ENCODE results near the gene STUM. TPM values are rescaled to one million over a fixed set of nuclear protein-coding genes. Genes with fewer than 3 reads are reported as not detected.

Gene STUM
- total and polyA plus RNA-seq, 2 of the 8 experiments (the other 6 are each of a cell fraction or from before 2014, with no cell fraction given) = 0.76 to 1.2 TPM

DNA sequence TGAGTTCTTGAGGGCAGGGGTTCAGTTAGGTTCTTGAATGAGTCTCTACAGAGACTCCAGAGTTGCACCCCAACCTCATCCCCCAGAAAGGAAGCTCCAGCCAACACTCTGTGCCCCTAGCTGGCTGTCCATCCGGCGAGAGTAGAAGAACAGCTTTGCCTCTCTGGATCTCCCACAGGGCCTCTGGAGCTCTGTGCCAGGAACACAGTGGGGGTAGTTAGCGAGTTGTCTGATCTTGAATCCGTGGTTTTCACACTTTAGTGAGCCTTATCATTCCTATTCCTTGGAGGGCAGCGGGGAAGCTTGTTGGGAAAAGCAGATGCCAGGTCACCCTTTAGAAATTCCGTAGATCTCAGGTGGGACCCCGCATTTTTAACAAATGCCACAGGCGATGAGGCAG lies 45.0 kb downstream of the STUM start:
- Histone ChIP-seq H2BK20ac (ENCODE audit: low read length) (no peak overlapping the region), H3K27me3 (replicated peaks in 1 of 4; ENCODE audit: control insufficient read depth in 3 of 4, extremely low read depth in 1 of 4, insufficient read depth in 3 of 4, low read length in 3 of 4) (no peaks in the 10 kb centered on the region), H3K4ac (replicated peaks; ENCODE audit: insufficient read length, low read depth, low read length) (no peak overlapping the region), H3K4me2 (ENCODE audit: insufficient read depth in 1 of 2, low read depth in 2 of 2, low read length in 2 of 2) (no peak overlapping the region), H2BK120ac (replicated peaks; ENCODE audit: low read depth, low read length) (no peak overlapping the region), H4K91ac (replicated peaks; ENCODE audit: insufficient read length, low read length) (no peak overlapping the region), H3K18ac (ENCODE audit: extremely low read depth, low read length) (no peak overlapping the region), H3K79me2 (ENCODE audit: control insufficient read depth in 1 of 2, insufficient read depth in 2 of 2, low read length in 2 of 2) (no peaks in the 10 kb centered on the region), H3K23me2 (ENCODE audit: low read depth, low read length) (0 out of 2 replicates have a peak, but pooled peaks cover 2% of the 10 kb centered on the region), H2BK15ac (ENCODE audit: low read length) (no peak overlapping the region), H3K14ac (ENCODE audit: insufficient read length) (no peak overlapping the region), H4K5ac (ENCODE audit: insufficient read length, low read depth, low read length) (no peak overlapping the region), H3K23ac (ENCODE audit: insufficient read length) (no peak overlapping the region), H3K27ac (ENCODE audit: low read depth, low read length) (no peak overlapping the region), H2BK5ac (ENCODE audit: low read depth, low read length) (no peak overlapping the region), H3K79me1 (ENCODE audit: low read depth, low read length) (no peaks in the 10 kb centered on the region), H2AK5ac (ENCODE audit: low read depth, low read length) (no peak overlapping the region), H3K4me1 (replicated peaks in 1 of 4; ENCODE audit: control insufficient read depth in 3 of 4, insufficient read depth in 4 of 4, low read length in 3 of 4) (peaks cover 0 to 7% (median 0%) of the 10 kb centered on the region in 4 experiments; a peak in 3 of 7 replicates), H2AFZ (ENCODE audit: low read length) (no peak overlapping the region), H3K36me3 (ENCODE audit: control insufficient read depth in 2 of 4, insufficient read depth in 4 of 4, low read length in 3 of 4) (no peaks in the 10 kb centered on the region), H3K9ac (replicated peaks in 1 of 4; ENCODE audit: extremely low read depth in 1 of 4, low read depth in 3 of 4, low read length in 3 of 4) (no peak overlapping the region), H4K8ac (ENCODE audit: extremely low read depth, insufficient read depth, low read length) (no peak overlapping the region), H4K20me1 (replicated peaks in 1 of 2; ENCODE audit: control insufficient read depth in 1 of 2, insufficient read depth in 2 of 2, low read length in 2 of 2) (no peaks in the 10 kb centered on the region), H3K56ac (replicated peaks; ENCODE audit: insufficient read length, low read depth, low read length) (no peak overlapping the region), H3K4me3 (ENCODE audit: extremely low read depth in 1 of 4, insufficient read depth in 2 of 4, low read depth in 3 of 4, low read length in 4 of 4) (no peak overlapping the region), H3K9me3 (ENCODE audit: insufficient read depth in 2 of 2, low read depth in 1 of 2, low read length in 1 of 2) (peaks cover 0 to 3% of the 10 kb centered on the region in 2 experiments; a peak in 1 of 4 replicates), H2BK12ac (ENCODE audit: low read depth, low read length) (no peak overlapping the region)
- 94% methylated on average over 8 of the region's 8 CpGs; no CpG with 5 or more reads in 1 of the 2 experiments for WGBS, 2 experiments (ENCODE audit: extremely low coverage in 1 of 2, insufficient coverage in 1 of 2, insufficient read length in 1 of 2, insufficient replicate concordance in 2 of 2, low coverage in 1 of 2, low lambda C conversion rate in 2 of 2, missing lambda C conversion rate in 1 of 2)
- TF ChIP-seq RBBP5 (IDR thresholded peaks at IDR 0.05; ENCODE audit: borderline replicate concordance, low read depth, low read length) (no peak), GTF2F1 (IDR thresholded peaks at IDR 0.05; ENCODE audit: borderline replicate concordance, low read depth, low read length) (no peak), TEAD4 (IDR thresholded peaks at IDR 0.05; ENCODE audit: low read depth, low read length) (no peak), BRCA1 (IDR thresholded peaks at IDR 0.05; ENCODE audit: low read depth, low read length) (no peak), EP300 (IDR thresholded peaks at IDR 0.05; ENCODE audit: borderline replicate concordance in 1 of 2, low read depth in 2 of 2, low read length in 2 of 2) (no peak), NRF1 (IDR thresholded peaks at IDR 0.05; ENCODE audit: low read depth, low read length) (no peak), SRF (IDR thresholded peaks at IDR 0.05; ENCODE audit: low read depth, low read length) (no peak), KDM1A (IDR thresholded peaks at IDR 0.05; ENCODE audit: borderline replicate concordance, low read length) (no peak), SP2 (IDR thresholded peaks at IDR 0.05; ENCODE audit: low read length) (no peak)
- TF ChIP-seq, protein P1, sequence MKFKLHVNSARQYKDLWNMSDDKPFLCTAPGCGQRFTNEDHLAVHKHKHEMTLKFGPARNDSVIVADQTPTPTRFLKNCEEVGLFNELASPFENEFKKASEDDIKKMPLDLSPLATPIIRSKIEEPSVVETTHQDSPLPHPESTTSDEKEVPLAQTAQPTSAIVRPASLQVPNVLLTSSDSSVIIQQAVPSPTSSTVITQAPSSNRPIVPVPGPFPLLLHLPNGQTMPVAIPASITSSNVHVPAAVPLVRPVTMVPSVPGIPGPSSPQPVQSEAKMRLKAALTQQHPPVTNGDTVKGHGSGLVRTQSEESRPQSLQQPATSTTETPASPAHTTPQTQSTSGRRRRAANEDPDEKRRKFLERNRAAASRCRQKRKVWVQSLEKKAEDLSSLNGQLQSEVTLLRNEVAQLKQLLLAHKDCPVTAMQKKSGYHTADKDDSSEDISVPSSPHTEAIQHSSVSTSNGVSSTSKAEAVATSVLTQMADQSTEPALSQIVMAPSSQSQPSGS (IDR thresholded peaks at IDR 0.05; ENCODE audit: low read length) = no peak
- FAIRE-seq (no peak), DNase-seq (ENCODE audit: low read depth in 1 of 2, low spot score in 2 of 2) (no peak)
- ChIA-PET CTCF (ENCODE audit: partially characterized antibody) (interaction anchor here (0.7 to 1.6 kb wide), 5 partner anchors 10 to 186 kb away, joined by 3 to 4 read pairs (median 3); partner anchors contain the start of gene PARP1), POLR2A (ENCODE audit: partially characterized antibody) (no interaction called here)

Measured in H1 (cell line).